ENCODE data around the gene ITPKA.

Gene ITPKA

GRCh38 chr15:41521614-41522013 lies 27.9 kb downstream of the ITPKA start:
- no peaks in the 10 kb centered on the region for H3K27me3 ChIP-seq (ENCODE audit: control insufficient read depth, insufficient read depth, low read length)
- no peak overlapping the region for H3K9ac ChIP-seq (ENCODE audit: low read length)
- H3K27ac ChIP-seq (ENCODE audit: low read depth, low read length), result no peak overlapping the region
- H3K4me1 ChIP-seq (ENCODE audit: control insufficient read depth, insufficient read depth, low read length), result no peaks in the 10 kb centered on the region
- no peak overlapping the region for H3K4me3 ChIP-seq (ENCODE audit: low read length)
- peaks cover 11% of the 10 kb centered on the region for H3K36me3 ChIP-seq (ENCODE audit: control insufficient read depth, insufficient read depth, low read length)

GRCh38 chr15:41523097-41523496 lies 29.4 kb downstream of the ITPKA start:
- Histone ChIP-seq H3K36me3 (ENCODE audit: control insufficient read depth, insufficient read depth, low read length) (peaks cover 24% of the 10 kb centered on the region), H3K9ac (ENCODE audit: low read length) (no peak overlapping the region), H3K27ac (ENCODE audit: low read depth, low read length) (no peak overlapping the region), H3K4me1 (ENCODE audit: control insufficient read depth, insufficient read depth, low read length) (no peaks in the 10 kb centered on the region), H3K4me3 (ENCODE audit: low read length) (no peak overlapping the region), H3K27me3 (ENCODE audit: control insufficient read depth, insufficient read depth, low read length) (no peaks in the 10 kb centered on the region)

- Histone ChIP-seq H3K36me3 (ENCODE audit: control insufficient read depth, insufficient read depth, low read length) (peaks cover 52% of the 10 kb centered on the region), H3K9ac (ENCODE audit: low read length) (no peak overlapping the region), H3K4me1 (ENCODE audit: control insufficient read depth, insufficient read depth, low read length) (no peaks in the 10 kb centered on the region), H3K4me3 (ENCODE audit: low read length) (no peak overlapping the region), H3K27me3 (ENCODE audit: control insufficient read depth, insufficient read depth, low read length) (no peaks in the 10 kb centered on the region), H3K27ac (ENCODE audit: low read depth, low read length) (no peak overlapping the region)
Measured at GRCh38 chr15:41530363-41530956, 36.8 kb downstream of the ITPKA start.

- Histone ChIP-seq H3K36me3 (ENCODE audit: control insufficient read depth, insufficient read depth, low read length) (peaks cover 20% of the 10 kb centered on the region), H3K4me3 (ENCODE audit: low read length) (no peak overlapping the region), H3K4me1 (ENCODE audit: control insufficient read depth, insufficient read depth, low read length) (no peaks in the 10 kb centered on the region), H3K27ac (ENCODE audit: low read depth, low read length) (no peak overlapping the region), H3K9ac (ENCODE audit: low read length) (no peak overlapping the region), H3K27me3 (ENCODE audit: control insufficient read depth, insufficient read depth, low read length) (no peaks in the 10 kb centered on the region)
Measured at GRCh38 chr15:41535544-41535943, 41.9 kb downstream of the ITPKA start.

- H3K27ac ChIP-seq (ENCODE audit: low read depth, low read length), result no peak overlapping the region
- no peaks in the 10 kb centered on the region for H3K4me1 ChIP-seq (ENCODE audit: control insufficient read depth, insufficient read depth, low read length)
- peaks cover 12% of the 10 kb centered on the region for H3K36me3 ChIP-seq (ENCODE audit: control insufficient read depth, insufficient read depth, low read length)
- no peak overlapping the region for H3K9ac ChIP-seq (ENCODE audit: low read length)
- no peak overlapping the region for H3K4me3 ChIP-seq (ENCODE audit: low read length)
- no peaks in the 10 kb centered on the region for H3K27me3 ChIP-seq (ENCODE audit: control insufficient read depth, insufficient read depth, low read length)
Measured at GRCh38 chr15:41536866-41537265, 43.2 kb downstream of the ITPKA start.

GRCh38 chr15:41543521-41543870 lies 49.8 kb downstream of the ITPKA start:
- H3K4me1 ChIP-seq (ENCODE audit: control insufficient read depth, insufficient read depth, low read length), result no peaks in the 10 kb centered on the region
- H3K36me3 ChIP-seq (ENCODE audit: control insufficient read depth, insufficient read depth, low read length), result no peaks in the 10 kb centered on the region
- H3K27ac ChIP-seq (ENCODE audit: low read depth, low read length), result no peak overlapping the region
- H3K4me3 ChIP-seq (ENCODE audit: low read length), result peak overlapping the region; percentile 83
- peak overlapping the region; percentile 72 for H3K9ac ChIP-seq (ENCODE audit: low read length)
- H3K27me3 ChIP-seq (ENCODE audit: control insufficient read depth, insufficient read depth, low read length), result no peaks in the 10 kb centered on the region

- Histone ChIP-seq H3K9ac (ENCODE audit: low read length) (no peak overlapping the region), H3K36me3 (ENCODE audit: control insufficient read depth, insufficient read depth, low read length) (no peaks in the 10 kb centered on the region), H3K27ac (ENCODE audit: low read depth, low read length) (no peak overlapping the region), H3K27me3 (ENCODE audit: control insufficient read depth, insufficient read depth, low read length) (no peaks in the 10 kb centered on the region), H3K4me3 (ENCODE audit: low read length) (no peak overlapping the region), H3K4me1 (ENCODE audit: control insufficient read depth, insufficient read depth, low read length) (no peaks in the 10 kb centered on the region)
Measured at GRCh38 chr15:41544650-41545015, 51.0 kb downstream of the ITPKA start.

- Histone ChIP-seq H3K27ac (ENCODE audit: low read depth, low read length) (no peak overlapping the region), H3K9ac (ENCODE audit: low read length) (no peak overlapping the region), H3K4me3 (ENCODE audit: low read length) (no peak overlapping the region)
Measured at GRCh38 chr15:41545218-41545617, 51.5 kb downstream of the ITPKA start.

GRCh38 chr15:41546851-41547786 lies 53.4 kb downstream of the ITPKA start:
- no peaks in the 10 kb centered on the region for H3K27me3 ChIP-seq (ENCODE audit: control insufficient read depth, insufficient read depth, low read length)
- no peak overlapping the region for H3K9ac ChIP-seq (ENCODE audit: low read length)
- no peaks in the 10 kb centered on the region for H3K36me3 ChIP-seq (ENCODE audit: control insufficient read depth, insufficient read depth, low read length)
- no peaks in the 10 kb centered on the region for H3K4me1 ChIP-seq (ENCODE audit: control insufficient read depth, insufficient read depth, low read length)
- no peak overlapping the region for H3K27ac ChIP-seq (ENCODE audit: low read depth, low read length)
- H3K4me3 ChIP-seq (ENCODE audit: low read length), result no peak overlapping the region

More at GRCh38 chr15:41545218-41545617, 51.5 kb downstream of the ITPKA start:
- H3K4me1 ChIP-seq (ENCODE audit: control insufficient read depth, insufficient read depth, low read length), result no peaks in the 10 kb centered on the region
- no peaks in the 10 kb centered on the region for H3K27me3 ChIP-seq (ENCODE audit: control insufficient read depth, insufficient read depth, low read length)
- H3K36me3 ChIP-seq (ENCODE audit: control insufficient read depth, insufficient read depth, low read length), result no peaks in the 10 kb centered on the region

- Histone ChIP-seq H3K4me1 (ENCODE audit: control insufficient read depth, insufficient read depth, low read length) (no peaks in the 10 kb centered on the region), H3K9ac (ENCODE audit: low read length) (no peak overlapping the region), H3K27me3 (ENCODE audit: control insufficient read depth, insufficient read depth, low read length) (no peaks in the 10 kb centered on the region), H3K36me3 (ENCODE audit: control insufficient read depth, insufficient read depth, low read length) (no peaks in the 10 kb centered on the region), H3K27ac (ENCODE audit: low read depth, low read length) (no peak overlapping the region), H3K4me3 (ENCODE audit: low read length) (no peak overlapping the region)
Measured at GRCh38 chr15:41550066-41550775, 56.5 kb downstream of the ITPKA start.

Measured in rectal smooth muscle tissue (tissue), 1 donor.